Naive B cell (primary cell): Measurements from ENCODE around the gene TSPAN14. TPM values are rescaled to one million over a fixed set of nuclear protein-coding genes. Genes with fewer than 3 reads are reported as not detected.

Experiments
- ATAC-seq, 2 donors: fragments of 150-1000 bp; cut with Tn5 transposase; 2 replicates each; pipeline ENCODE4 v1.10.0; 2021; ENCODE audit warnings: low read depth in 2 of 2, mild to moderate bottlenecking in 2 of 2, moderate library complexity in 2 of 2
- DNase-seq: peaks from one replicate; pipeline ENCODE4 v3.0.0; 2022
- H3K27ac Mint-ChIP-seq, 6 donors: one replicate each; pipeline ENCODE4 v1.8.0; 2020 to 2022; ENCODE audit warnings: mild to moderate bottlenecking in 6 of 6, mixed read lengths in 6 of 6, moderate library complexity in 5 of 6, inconsistent platforms in 2 of 6
- H3K27me3 Mint-ChIP-seq, 3 donors: one replicate each; pipeline ENCODE4 v1.8.0; 2021 to 2022; ENCODE audit warnings: mixed read lengths in 3 of 3, mild to moderate bottlenecking in 1 of 3
- H3K36me3 Mint-ChIP-seq, 2 donors: one replicate each; pipeline ENCODE4 v1.8.0; 2020 to 2022; ENCODE audit warnings: mixed read lengths in 2 of 2, inconsistent platforms in 1 of 2, mild to moderate bottlenecking in 1 of 2
- H3K4me1 Mint-ChIP-seq, 3 donors: one replicate each; pipeline ENCODE4 v1.8.0; 2020 to 2022; ENCODE audit warnings: mixed read lengths in 3 of 3, inconsistent platforms in 1 of 3, mild to moderate bottlenecking in 1 of 3, moderate library complexity in 1 of 3
- H3K4me3 Mint-ChIP-seq, 8 donors: one replicate each; pipeline ENCODE4 v1.8.0; 2020 to 2022; ENCODE audit warnings: mild to moderate bottlenecking in 8 of 8, mixed read lengths in 8 of 8, moderate library complexity in 8 of 8, inconsistent platforms in 2 of 8
- H3K9me3 Mint-ChIP-seq, 7 donors: one replicate each; pipeline ENCODE4 v1.8.0; 2020 to 2022; ENCODE audit warnings: mixed read lengths in 7 of 7, mild to moderate bottlenecking in 5 of 7, inconsistent platforms in 2 of 7, moderate library complexity in 1 of 7
- polyA plus RNA-seq, 6 donors: library from polyadenylated mRNA; unstranded; fragments of 300-500 nt; fragmentation: Illumina TruSeq; gene quantifications; one replicate each; pipeline ENCODE4 v1.2.3, GENCODE V29; 2021; ENCODE audit warnings: low read depth in 6 of 6

TSPAN14 gene
- polyA plus RNA-seq = 10 to 100 TPM; 31.0 to 60.8 (median 38.1) TPM

- peak; percentile 78 for DNase-seq
- peak within 1 kb of the TSS; percentile 85 to 95 (median 91) for H3K27ac Mint-ChIP-seq
- H3K27me3 Mint-ChIP-seq = no peaks in the 10 kb centered on the region
- peaks cover 0 to 2% (median 0%) of the 10 kb centered on the region in 7 donors for H3K9me3 Mint-ChIP-seq
- H3K4me3 Mint-ChIP-seq = peak within 1 kb of the TSS; percentile 89 to 98 (median 94)
- ATAC-seq = peak; percentile 70
- H3K36me3 Mint-ChIP-seq = no peaks in the 10 kb centered on the region
- peaks cover 27 to 41% (median 36%) of the 10 kb centered on the region in 3 donors for H3K4me1 Mint-ChIP-seq
Observed at GRCh38 chr10:80453842-80454512, at the start of gene TSPAN14. TSPAN14 (plus strand) TSS chr10:80454310; CDS start chr10:80489234, 34,924 bp downstream.

- ATAC-seq (no peak), DNase-seq (no peak)
- Mint-ChIP-seq H3K4me3 (peak overlapping the region in 1 of 8 donors; percentile 28), H3K36me3 (no peaks in the 10 kb centered on the region), H3K27ac (peak overlapping the region in 1 of 6 donors; percentile 64), H3K27me3 (no peaks in the 10 kb centered on the region), H3K9me3 (no peaks in the 10 kb centered on the region), H3K4me1 (peaks cover 9 to 17% (median 13%) of the 10 kb centered on the region in 3 donors)
Observed at GRCh38 chr10:80405035-80405434, 49.1 kb upstream of the TSPAN14 start.

- no peak for ATAC-seq
- H3K27me3 Mint-ChIP-seq = no peaks in the 10 kb centered on the region
- no peaks in the 10 kb centered on the region for H3K36me3 Mint-ChIP-seq
Observed at GRCh38 chr10:80405626-80406025, 48.5 kb upstream of the TSPAN14 start.

GRCh38 chr10:80406204-80406603, 47.9 kb upstream of the TSPAN14 start:
- Mint-ChIP-seq H3K27ac (peak overlapping the region in 1 of 6 donors; percentile 74), H3K36me3 (no peaks in the 10 kb centered on the region), H3K9me3 (no peaks in the 10 kb centered on the region), H3K4me3 (peak overlapping the region in 1 of 8 donors; percentile 15), H3K4me1 (peaks cover 9 to 17% (median 13%) of the 10 kb centered on the region in 3 donors), H3K27me3 (no peaks in the 10 kb centered on the region)
- ATAC-seq (no peak), DNase-seq (no peak)

More at GRCh38 chr10:80405626-80406025, 48.5 kb upstream of the TSPAN14 start:
- peaks cover 9 to 17% (median 13%) of the 10 kb centered on the region in 3 donors for H3K4me1 Mint-ChIP-seq
- no peaks in the 10 kb centered on the region for H3K9me3 Mint-ChIP-seq
- no peak for DNase-seq
- H3K27ac Mint-ChIP-seq = no peak overlapping the region
- H3K4me3 Mint-ChIP-seq = peak overlapping the region in 1 of 8 donors; percentile 15

GRCh38 chr10:80407812-80408241, 46.3 kb upstream of the TSPAN14 start:
- no peak for DNase-seq
- H3K27ac Mint-ChIP-seq = peak overlapping the region in 5 of 6 donors; percentile 55 to 87 (median 80)
- no peaks in the 10 kb centered on the region for H3K9me3 Mint-ChIP-seq

GRCh38 chr10:80408242-80409101, 45.6 kb upstream of the TSPAN14 start, which contains the start of gene PRXL2A:
PRXL2A (plus strand) TSS chr10:80408551; CDS start chr10:80420468, 11,917 bp downstream.
- no peaks in the 10 kb centered on the region for H3K27me3 Mint-ChIP-seq
- peak within 1 kb of the TSS; percentile 55 to 87 (median 75) for H3K27ac Mint-ChIP-seq
- H3K4me3 Mint-ChIP-seq = peak within 1 kb of the TSS; percentile 88 to 97 (median 93)
- ATAC-seq (peak; percentile 96 to 97), DNase-seq (peak; percentile 80)
- H3K4me1 Mint-ChIP-seq = peaks cover 13 to 17% (median 14%) of the 10 kb centered on the region in 3 donors
- H3K9me3 Mint-ChIP-seq = no peaks in the 10 kb centered on the region
- H3K36me3 Mint-ChIP-seq = no peaks in the 10 kb centered on the region

More at GRCh38 chr10:80407812-80408241, 46.3 kb upstream of the TSPAN14 start:
- no peaks in the 10 kb centered on the region for H3K27me3 Mint-ChIP-seq
- peaks cover 13 to 17% (median 14%) of the 10 kb centered on the region in 3 donors for H3K4me1 Mint-ChIP-seq
- peak; percentile 23 to 24 for ATAC-seq
- H3K36me3 Mint-ChIP-seq = no peaks in the 10 kb centered on the region
- H3K4me3 Mint-ChIP-seq = peak overlapping the region; percentile 88 to 97 (median 93)

- ATAC-seq = no peak
- peak overlapping the region; percentile 62 to 97 (median 92) for H3K4me3 Mint-ChIP-seq
- DNase-seq = no peak
- H3K4me1 Mint-ChIP-seq = peaks cover 14 to 17% (median 17%) of the 10 kb centered on the region in 3 donors
- no peaks in the 10 kb centered on the region for H3K36me3 Mint-ChIP-seq
- H3K27me3 Mint-ChIP-seq = no peaks in the 10 kb centered on the region
- peak overlapping the region in 1 of 6 donors; percentile 81 for H3K27ac Mint-ChIP-seq
- H3K9me3 Mint-ChIP-seq = no peaks in the 10 kb centered on the region
Observed at GRCh38 chr10:80409121-80409520, 45.0 kb upstream of the TSPAN14 start.

GRCh38 chr10:80410122-80410521, 44.0 kb upstream of the TSPAN14 start:
- no peaks in the 10 kb centered on the region for H3K27me3 Mint-ChIP-seq
- no peaks in the 10 kb centered on the region for H3K36me3 Mint-ChIP-seq
- no peaks in the 10 kb centered on the region for H3K9me3 Mint-ChIP-seq
- H3K4me3 Mint-ChIP-seq = peak overlapping the region in 7 of 8 donors; percentile 23 to 97 (median 88)
- H3K27ac Mint-ChIP-seq = no peak overlapping the region
- DNase-seq (no peak), ATAC-seq (no peak)
- H3K4me1 Mint-ChIP-seq = peaks cover 14 to 17% (median 17%) of the 10 kb centered on the region in 3 donors

GRCh38 chr10:80410578-80411145, 43.4 kb upstream of the TSPAN14 start:
- H3K4me1 Mint-ChIP-seq = peaks cover 14 to 17% (median 17%) of the 10 kb centered on the region in 3 donors
- peak overlapping the region in 1 of 6 donors; percentile 36 for H3K27ac Mint-ChIP-seq

GRCh38 chr10:80411267-80411668, 42.8 kb upstream of the TSPAN14 start:
- no peaks in the 10 kb centered on the region for H3K27me3 Mint-ChIP-seq
- H3K36me3 Mint-ChIP-seq = no peaks in the 10 kb centered on the region
- peaks cover 14 to 17% (median 17%) of the 10 kb centered on the region in 3 donors for H3K4me1 Mint-ChIP-seq
- H3K9me3 Mint-ChIP-seq = no peaks in the 10 kb centered on the region
- H3K27ac Mint-ChIP-seq = no peak overlapping the region
- ATAC-seq (no peak), DNase-seq (no peak)
- H3K4me3 Mint-ChIP-seq = peak overlapping the region in 1 of 8 donors; percentile 88

More at GRCh38 chr10:80410578-80411145, 43.4 kb upstream of the TSPAN14 start:
- Mint-ChIP-seq H3K4me3 (peak overlapping the region in 2 of 8 donors; percentile 88 to 97), H3K27me3 (no peaks in the 10 kb centered on the region), H3K36me3 (no peaks in the 10 kb centered on the region), H3K9me3 (no peaks in the 10 kb centered on the region)
- DNase-seq (no peak), ATAC-seq (no peak)

- Mint-ChIP-seq H3K4me3 (no peak overlapping the region), H3K27me3 (no peaks in the 10 kb centered on the region), H3K36me3 (no peaks in the 10 kb centered on the region), H3K27ac (no peak overlapping the region), H3K9me3 (no peaks in the 10 kb centered on the region), H3K4me1 (peaks cover 14 to 17% (median 17%) of the 10 kb centered on the region in 3 donors)
- DNase-seq (no peak), ATAC-seq (no peak)
Observed at GRCh38 chr10:80411681-80412220, 42.4 kb upstream of the TSPAN14 start.

- ATAC-seq = no peak
- peak overlapping the region in 2 of 6 donors; percentile 12 to 53 for H3K27ac Mint-ChIP-seq
- no peaks in the 10 kb centered on the region for H3K36me3 Mint-ChIP-seq
- peaks cover 13 to 15% (median 15%) of the 10 kb centered on the region in 3 donors for H3K4me1 Mint-ChIP-seq
- no peak for DNase-seq
- H3K9me3 Mint-ChIP-seq = no peaks in the 10 kb centered on the region
- no peaks in the 10 kb centered on the region for H3K27me3 Mint-ChIP-seq
- H3K4me3 Mint-ChIP-seq = no peak overlapping the region
Observed at GRCh38 chr10:80412486-80412885, 41.6 kb upstream of the TSPAN14 start.
